Keratinocyte (primary cell): ENCODE data around the gene ARHGAP31. TPM values are rescaled to one million over a fixed set of nuclear protein-coding genes. Genes with fewer than 3 reads are reported as not detected.
"Not testable (repeated sequence)": the region's sequence is repeated elsewhere in the genome, so short reads cannot be mapped to it uniquely, and the experiment has no call there.

Experiments
- DNase-seq: peaks from one replicate; pipeline ENCODE4 v3.0.0-alpha.2; 2011; ENCODE audit warnings: low read depth, missing footprints, low spot score
- FAIRE-seq: peaks from 2 replicates; lab custom pipeline; 2011; peaks lifted over from hg19 to GRCh38; lab: Jason Lieb, UNC
- H2AFZ ChIP-seq: 2 replicates; pipeline ENCODE4 v1.6.0; 2012; ENCODE audit warnings: low read length, control low read depth, inconsistent platforms; ENCODE audit not compliant: control insufficient read depth
- H3K27ac ChIP-seq: 2 replicates; pipeline ENCODE4 v1.5.1; 2011; ENCODE audit warnings: low read length; ENCODE audit not compliant: control insufficient read depth, insufficient read depth
- H3K27me3 ChIP-seq: 3 replicates; pipeline ENCODE4 v1.6.0; 2011; ENCODE audit warnings: low read length; ENCODE audit not compliant: control insufficient read depth, insufficient read depth; ENCODE audit errors: extremely low read depth
- H3K36me3 ChIP-seq, 2 experiments: 2 replicates in 1 of 2; 3 replicates in 1 of 2; pipeline ENCODE4 v1.5.1; 2011; ENCODE audit warnings: low read length in 2 of 2, mild to moderate bottlenecking in 1 of 2; ENCODE audit not compliant: control insufficient read depth in 2 of 2, insufficient read depth in 2 of 2; ENCODE audit errors: extremely low read depth in 1 of 2
- H3K4me1 ChIP-seq: 3 replicates; pipeline ENCODE4 v1.5.1; 2011; ENCODE audit warnings: low read length; ENCODE audit not compliant: control insufficient read depth, insufficient read depth; ENCODE audit errors: extremely low read depth
- H3K4me2 ChIP-seq: 3 replicates; pipeline ENCODE4 v1.6.0; 2011; ENCODE audit warnings: low read depth, low read length; ENCODE audit not compliant: control insufficient read depth, insufficient read depth; ENCODE audit errors: extremely low read depth
- H3K4me3 ChIP-seq, 3 experiments: fragments of 200-600 bp in 1 of 3; sonication (generic) in 1 of 3; 2 replicates in 2 of 3; 3 replicates in 1 of 3; pipeline ENCODE4 v1.5.1; 2011 to 2016; ENCODE audit warnings: low read length in 3 of 3, mild to moderate bottlenecking in 3 of 3, control low read depth in 2 of 3, inconsistent platforms in 1 of 3, low read depth in 1 of 3, mixed read lengths in 1 of 3, mixed run types in 1 of 3, moderate library complexity in 1 of 3; ENCODE audit not compliant: control insufficient read depth in 2 of 3, insufficient read depth in 2 of 3; ENCODE audit errors: extremely low read depth in 1 of 3
- H3K79me2 ChIP-seq: 2 replicates; pipeline ENCODE4 v1.6.0; 2012; ENCODE audit warnings: low read length; ENCODE audit not compliant: control insufficient read depth, insufficient read depth
- H3K9ac ChIP-seq: 3 replicates; pipeline ENCODE4 v1.6.0; 2011; ENCODE audit warnings: low read length; ENCODE audit not compliant: control insufficient read depth, insufficient read depth; ENCODE audit errors: extremely low read depth
- H3K9me1 ChIP-seq: 3 replicates; pipeline ENCODE4 v1.6.0; 2011; ENCODE audit warnings: low read length; ENCODE audit not compliant: control insufficient read depth, insufficient read depth; ENCODE audit errors: extremely low read depth
- H3K9me3 ChIP-seq: 2 replicates; pipeline ENCODE4 v1.5.1; 2012; ENCODE audit warnings: low read depth, low read length; ENCODE audit not compliant: control insufficient read depth
- H4K20me1 ChIP-seq: 3 replicates; pipeline ENCODE4 v1.6.0; 2011; ENCODE audit warnings: low read length; ENCODE audit not compliant: control insufficient read depth, insufficient read depth; ENCODE audit errors: extremely low read depth
- EZH2 ChIP-seq: IDR thresholded peaks from one replicate; pipeline ENCODE4 v1.6.1; 2012; ENCODE audit warnings: inconsistent platforms, mild to moderate bottlenecking, low read length, moderate library complexity
- dilution Hi-C: fragments of 300-500 bp; cut with MboI; formaldehyde crosslinking; loops from one replicate; pipeline ENCODE4 v1.7.0; 2020; ENCODE audit warnings: low sequenced_read_pairs; ENCODE audit not compliant: extremely low pct_ligation_motif_present
- polyA plus RNA-seq, 5 experiments: library from polyadenylated mRNA; depleted of rRNA in 3 of 5; stranded (reverse) in 3 of 5; stranded (forward) in 1 of 5; unstranded in 1 of 5; fragments of >200 nt; gene quantifications; 1 replicate in 1 of 5; 2 replicates in 3 of 5; 3 replicates in 1 of 5; pipeline versions ENCODE4 v1.2.1 to v1.2.3, GENCODE V29; 2011 to 2012; ENCODE audit warnings: missing spikeins in 2 of 5, low read depth in 1 of 5, low replicate concordance in 1 of 5
- TF ChIP-seq, protein P1 (sequence below), 3 experiments: IDR thresholded peaks in 1 of 3; conservative IDR thresholded peaks in 1 of 3; optimal IDR thresholded peaks in 1 of 3; 2 replicates in 2 of 3; 3 replicates in 1 of 3; pipeline versions ENCODE3 to v1.5.1; 2011; ENCODE audit warnings: low read length in 3 of 3, mild to moderate bottlenecking in 3 of 3, moderate library complexity in 2 of 3, control low read depth in 1 of 3, inconsistent platforms in 1 of 3; ENCODE audit not compliant: insufficient read depth in 2 of 3; ENCODE audit errors: extremely low read depth in 1 of 3

ARHGAP31 gene
- polyA plus RNA-seq, 1 donor (not counting 4 experiments of a cell fraction or from before 2014, with no cell fraction given) = 3.0 TPM

DNA sequence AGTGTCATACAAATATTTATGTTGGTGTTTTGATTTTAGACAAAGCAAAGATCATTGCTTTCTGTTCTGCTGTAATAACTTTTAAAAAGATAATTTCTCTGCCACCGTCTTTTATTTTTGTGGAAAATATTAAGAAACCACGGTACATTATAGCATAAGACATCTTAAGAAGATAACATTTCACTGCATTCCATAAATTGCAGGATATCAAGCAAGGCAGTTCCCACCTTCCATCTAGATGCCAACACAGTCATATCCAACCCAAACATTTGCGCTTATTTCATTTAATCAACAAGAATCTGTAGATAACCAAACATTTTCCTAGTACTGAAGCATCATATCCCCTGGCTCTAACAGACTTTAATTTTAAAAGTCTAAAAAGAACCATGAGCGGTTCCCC, 25.1 kb downstream of the ARHGAP31 start:
- FAIRE-seq = no peak
- Histone ChIP-seq H3K79me2 (no peaks in the 10 kb centered on the region), H3K9me3 (no peaks in the 10 kb centered on the region), H3K9ac (no peak overlapping the region), H3K4me1 (peaks cover 9% of the 10 kb centered on the region), H3K9me1 (no peaks in the 10 kb centered on the region), H3K4me2 (no peak overlapping the region), H4K20me1 (no peaks in the 10 kb centered on the region), H3K27ac (no peak overlapping the region), H3K4me3 (no peak overlapping the region), H2AFZ (no peak overlapping the region), H3K27me3 (no peaks in the 10 kb centered on the region), H3K36me3 (no peaks in the 10 kb centered on the region)
- dilution Hi-C loops = no loop called here
- TF ChIP-seq EZH2 = no peak
- TF ChIP-seq, protein P1, sequence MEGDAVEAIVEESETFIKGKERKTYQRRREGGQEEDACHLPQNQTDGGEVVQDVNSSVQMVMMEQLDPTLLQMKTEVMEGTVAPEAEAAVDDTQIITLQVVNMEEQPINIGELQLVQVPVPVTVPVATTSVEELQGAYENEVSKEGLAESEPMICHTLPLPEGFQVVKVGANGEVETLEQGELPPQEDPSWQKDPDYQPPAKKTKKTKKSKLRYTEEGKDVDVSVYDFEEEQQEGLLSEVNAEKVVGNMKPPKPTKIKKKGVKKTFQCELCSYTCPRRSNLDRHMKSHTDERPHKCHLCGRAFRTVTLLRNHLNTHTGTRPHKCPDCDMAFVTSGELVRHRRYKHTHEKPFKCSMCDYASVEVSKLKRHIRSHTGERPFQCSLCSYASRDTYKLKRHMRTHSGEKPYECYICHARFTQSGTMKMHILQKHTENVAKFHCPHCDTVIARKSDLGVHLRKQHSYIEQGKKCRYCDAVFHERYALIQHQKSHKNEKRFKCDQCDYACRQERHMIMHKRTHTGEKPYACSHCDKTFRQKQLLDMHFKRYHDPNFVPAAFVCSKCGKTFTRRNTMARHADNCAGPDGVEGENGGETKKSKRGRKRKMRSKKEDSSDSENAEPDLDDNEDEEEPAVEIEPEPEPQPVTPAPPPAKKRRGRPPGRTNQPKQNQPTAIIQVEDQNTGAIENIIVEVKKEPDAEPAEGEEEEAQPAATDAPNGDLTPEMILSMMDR (optimal IDR thresholded peaks at IDR 0.05 in 1 of 3, IDR thresholded peaks at IDR 0.05 in 1 of 3, conservative IDR thresholded peaks at IDR 0.05 in 1 of 3; ENCODE audit: extremely low read depth in 1 of 3, insufficient read depth in 2 of 3, low read length in 3 of 3) = no peak
- no peak for DNase-seq

- H3K4me3 ChIP-seq, dilution Hi-C loops, H3K27ac ChIP-seq, H3K27me3 ChIP-seq, H3K79me2 ChIP-seq, H3K9me1 ChIP-seq, H3K4me1 ChIP-seq, H3K9me3 ChIP-seq, H3K9ac ChIP-seq, H2AFZ ChIP-seq, H4K20me1 ChIP-seq, H3K36me3 ChIP-seq, DNase-seq, H3K4me2 ChIP-seq, FAIRE-seq: not testable (repeated sequence)
These were observed 26.6 kb downstream of the ARHGAP31 start for GRCh38 chr3:119320785-119321184.
